GM23338 (cell line): Measurements from ENCODE around the gene LIPT1. TPM values are rescaled to one million over a fixed set of nuclear protein-coding genes. Genes with fewer than 3 reads are reported as not detected.

Experiments used
- CREB1 ChIP-seq: fragments of 250-450 bp; sonication (Bioruptor Pico); IDR thresholded peaks from 2 replicates; pipeline ENCODE4 v1.5.0; 2020; ENCODE audit warnings: low read depth, mild to moderate bottlenecking, moderate library complexity
- CTCF ChIP-seq, 2 experiments: fragments of 200-600 bp in 1 of 2; sonication (generic) in 1 of 2; conservative IDR thresholded peaks; 2 replicates each; pipeline versions ENCODE4 v1.5.1 to v1.6.1; 2016 to 2017; ENCODE audit warnings: antibody characterized with exemption in 2 of 2, low read depth in 2 of 2, mild to moderate bottlenecking in 2 of 2, moderate library complexity in 1 of 2
- ETS1 ChIP-seq: IDR thresholded peaks from 2 replicates; pipeline ENCODE4 v1.6.1; 2016; ENCODE audit warnings: antibody characterized with exemption
- EZH2phosphoT487 ChIP-seq: fragments of 200-600 bp; sonication (generic); IDR thresholded peaks from one replicate; pipeline ENCODE4 v1.8.1; 2018; ENCODE audit warnings: antibody characterized with exemption; ENCODE audit not compliant: unreplicated experiment
- POLR2AphosphoS5 ChIP-seq: IDR thresholded peaks from 2 replicates; pipeline ENCODE4 v1.6.1; 2016; ENCODE audit warnings: antibody characterized with exemption, low read depth
- ZNF462 ChIP-seq: fragments of 250-450 bp; sonication (Bioruptor Pico); IDR thresholded peaks from 2 replicates; pipeline ENCODE4 v1.5.0; 2020; ENCODE audit warnings: mild to moderate bottlenecking, moderate library complexity
- polyA plus RNA-seq: library from polyadenylated mRNA; unstranded; fragments of >200 nt; fragmentation: Nextera tagmentation; extraction: Ambion mirVana; gene quantifications from 2 replicates; pipeline ENCODE4 v1.2.1, GENCODE V29; 2016
- total RNA-seq: library from RNA; depleted of rRNA; stranded (reverse); fragments of >200 nt; shearing (Covaris generic); gene quantifications from 2 replicates; pipeline ENCODE4 v1.2.3, GENCODE V29; 2014

The LIPT1 gene
- total and polyA plus RNA-seq, 2 experiments from 2014 or later, result 11.5 to 15.4 TPM

GRCh38 chr2:99169534-99169933 lies 14.8 kb downstream of the LIPT1 start (continued):
- TF ChIP-seq ZNF462, result no peak
- TF ChIP-seq EZH2phosphoT487, result no peak
- TF ChIP-seq CREB1 (CRISPR knock-in tag), result no peak
- no peak for TF ChIP-seq POLR2AphosphoS5
- TF ChIP-seq ETS1, result no peak
- no peak for TF ChIP-seq CTCF (conservative IDR thresholded peaks at IDR 0.05; ENCODE audit: low read depth in 2 of 2)
